Uterus (tissue), 4 donors: ENCODE data around the gene ABCG5. TPM values are rescaled to one million over a fixed set of nuclear protein-coding genes. Genes with fewer than 3 reads are reported as not detected.

Source experiments
- DNase-seq, 2 donors: peaks; one replicate each; pipeline ENCODE4 v3.0.0-alpha.2; 2019 to 2020
- H3K27ac ChIP-seq, 2 donors: fragments of 200-600 bp; sonication (generic); 1 replicate in 1 of 2; 2 replicates in 1 of 2; pipeline ENCODE4 v1.5.1; 2016 to 2018
- H3K27me3 ChIP-seq, 2 donors: fragments of 200-600 bp; sonication (generic); one replicate each; pipeline ENCODE4 v1.5.1; 2018 to 2019; ENCODE audit warnings: control low read depth in 1 of 2
- H3K36me3 ChIP-seq, 2 donors: fragments of 200-600 bp; sonication (generic); one replicate each; pipeline ENCODE4 v1.5.1; 2019; ENCODE audit warnings: control low read depth in 1 of 2
- H3K4me1 ChIP-seq, 2 donors: fragments of 200-600 bp; sonication (generic); one replicate each; pipeline ENCODE4 v1.5.1; 2018 to 2019; ENCODE audit warnings: control low read depth in 1 of 2
- H3K4me3 ChIP-seq, 2 donors: fragments of 200-600 bp; sonication (generic); 1 replicate in 1 of 2; 2 replicates in 1 of 2; pipeline ENCODE4 v1.5.1; 2018 to 2019; ENCODE audit warnings: mild to moderate bottlenecking in 1 of 2
- H3K9me3 ChIP-seq, 2 donors: fragments of 200-600 bp; sonication (generic); one replicate each; pipeline ENCODE4 v1.5.1; 2019; ENCODE audit warnings: control low read depth in 1 of 2
- POLR2A ChIP-seq, 2 donors: fragments of 450-650 bp; IDR thresholded peaks; one replicate each; pipeline ENCODE4 v1.6.1; 2016; ENCODE audit warnings: antibody characterized with exemption in 2 of 2, mild to moderate bottlenecking in 1 of 2, moderate library complexity in 1 of 2
- intact Hi-C: fragments of 100-400 bp; cut with DNase I; formaldehyde crosslinking; loops from one replicate; pipeline ENCODE4 v1.15.1; 2023; ENCODE audit warnings: low total_unique reads
- total RNA-seq, 4 donors: library from RNA; depleted of rRNA in 3 of 4; stranded (reverse); fragments of >200 nt in 3 of 4; gene quantifications; one replicate each; pipeline versions ENCODE4 v1.1.0 to v1.2.4, GENCODE V29; 2014 to 2023
- TF ChIP-seq, protein P1 (sequence below), 4 experiments: fragments of 200-600 bp in 2 of 4; fragments of 450-650 bp in 2 of 4; sonication (generic) in 2 of 4; IDR thresholded peaks; one replicate each; pipeline ENCODE4 v1.5.1; 2016 to 2019; ENCODE audit warnings: antibody characterized with exemption in 4 of 4, mild to moderate bottlenecking in 2 of 4, moderate library complexity in 1 of 4
- donor health status: DM: yes; HTN: yes; CAD: no.

Gene ABCG5
- total RNA-seq, 4 donors from 2014 or later, result not detected

DNA sequence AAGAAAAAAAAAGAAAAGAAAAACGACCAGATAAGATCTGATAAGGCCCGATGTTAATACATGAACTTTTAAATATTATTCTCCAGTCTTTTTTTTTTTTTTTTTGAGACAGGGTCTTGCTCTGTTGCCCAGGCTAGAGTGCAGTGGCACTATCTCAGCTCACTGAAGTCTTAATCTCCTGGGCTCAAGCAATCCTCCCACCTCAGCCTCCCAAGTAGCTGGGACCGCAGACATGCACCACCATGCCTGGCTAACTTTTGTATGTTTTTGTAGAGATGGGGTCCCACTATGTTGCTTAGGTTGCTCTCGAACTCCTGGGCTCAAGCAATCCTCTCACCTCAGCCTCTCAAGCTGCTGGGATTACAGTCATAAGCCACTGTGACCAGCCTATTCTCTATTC is 1.6 kb downstream of the ABCG5 start:
- intact Hi-C loops, result no loop called here
- TF ChIP-seq, protein P1, sequence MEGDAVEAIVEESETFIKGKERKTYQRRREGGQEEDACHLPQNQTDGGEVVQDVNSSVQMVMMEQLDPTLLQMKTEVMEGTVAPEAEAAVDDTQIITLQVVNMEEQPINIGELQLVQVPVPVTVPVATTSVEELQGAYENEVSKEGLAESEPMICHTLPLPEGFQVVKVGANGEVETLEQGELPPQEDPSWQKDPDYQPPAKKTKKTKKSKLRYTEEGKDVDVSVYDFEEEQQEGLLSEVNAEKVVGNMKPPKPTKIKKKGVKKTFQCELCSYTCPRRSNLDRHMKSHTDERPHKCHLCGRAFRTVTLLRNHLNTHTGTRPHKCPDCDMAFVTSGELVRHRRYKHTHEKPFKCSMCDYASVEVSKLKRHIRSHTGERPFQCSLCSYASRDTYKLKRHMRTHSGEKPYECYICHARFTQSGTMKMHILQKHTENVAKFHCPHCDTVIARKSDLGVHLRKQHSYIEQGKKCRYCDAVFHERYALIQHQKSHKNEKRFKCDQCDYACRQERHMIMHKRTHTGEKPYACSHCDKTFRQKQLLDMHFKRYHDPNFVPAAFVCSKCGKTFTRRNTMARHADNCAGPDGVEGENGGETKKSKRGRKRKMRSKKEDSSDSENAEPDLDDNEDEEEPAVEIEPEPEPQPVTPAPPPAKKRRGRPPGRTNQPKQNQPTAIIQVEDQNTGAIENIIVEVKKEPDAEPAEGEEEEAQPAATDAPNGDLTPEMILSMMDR (IDR thresholded peaks at IDR 0.05), result no peak
- TF ChIP-seq POLR2A (IDR thresholded peaks at IDR 0.05), result no peak
- Histone ChIP-seq H3K4me3 (no peak overlapping the region), H3K9me3 (no peaks in the 10 kb centered on the region), H3K27me3 (no peaks in the 10 kb centered on the region), H3K36me3 (no peaks in the 10 kb centered on the region), H3K4me1 (no peaks in the 10 kb centered on the region), H3K27ac (no peak overlapping the region)
- no peak for DNase-seq

DNA sequence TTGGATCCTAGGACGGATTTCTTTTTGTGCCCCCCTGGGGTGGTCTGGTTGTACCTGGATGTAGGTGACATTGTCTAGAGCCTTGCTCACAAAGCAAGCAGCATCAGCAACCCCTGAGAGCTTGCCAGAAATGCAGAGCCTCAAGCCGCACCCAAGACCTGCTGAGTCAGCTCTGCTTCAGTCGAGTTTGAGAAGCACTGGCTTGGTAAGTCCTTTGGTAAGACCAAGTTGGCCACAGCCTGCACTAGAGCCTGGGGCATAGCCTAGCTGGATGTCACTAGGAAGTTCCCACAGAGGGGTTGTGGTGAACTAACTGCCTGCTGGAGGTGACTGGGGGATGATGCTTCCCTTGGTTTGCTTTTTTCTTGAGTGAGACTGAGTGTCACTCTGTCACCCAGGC is 6.2 kb downstream of the ABCG5 start:
- H3K27ac ChIP-seq, result no peak overlapping the region
- intact Hi-C loops, result no loop called here
- H3K36me3 ChIP-seq, result no peaks in the 10 kb centered on the region
- TF ChIP-seq, protein P1 (IDR thresholded peaks at IDR 0.05), result no peak
- no peak for DNase-seq
- H3K4me3 ChIP-seq, result no peak overlapping the region
- peaks cover 0 to 4% of the 10 kb centered on the region in 2 donors for H3K4me1 ChIP-seq
- H3K9me3 ChIP-seq, result no peaks in the 10 kb centered on the region
- no peaks in the 10 kb centered on the region for H3K27me3 ChIP-seq

DNA sequence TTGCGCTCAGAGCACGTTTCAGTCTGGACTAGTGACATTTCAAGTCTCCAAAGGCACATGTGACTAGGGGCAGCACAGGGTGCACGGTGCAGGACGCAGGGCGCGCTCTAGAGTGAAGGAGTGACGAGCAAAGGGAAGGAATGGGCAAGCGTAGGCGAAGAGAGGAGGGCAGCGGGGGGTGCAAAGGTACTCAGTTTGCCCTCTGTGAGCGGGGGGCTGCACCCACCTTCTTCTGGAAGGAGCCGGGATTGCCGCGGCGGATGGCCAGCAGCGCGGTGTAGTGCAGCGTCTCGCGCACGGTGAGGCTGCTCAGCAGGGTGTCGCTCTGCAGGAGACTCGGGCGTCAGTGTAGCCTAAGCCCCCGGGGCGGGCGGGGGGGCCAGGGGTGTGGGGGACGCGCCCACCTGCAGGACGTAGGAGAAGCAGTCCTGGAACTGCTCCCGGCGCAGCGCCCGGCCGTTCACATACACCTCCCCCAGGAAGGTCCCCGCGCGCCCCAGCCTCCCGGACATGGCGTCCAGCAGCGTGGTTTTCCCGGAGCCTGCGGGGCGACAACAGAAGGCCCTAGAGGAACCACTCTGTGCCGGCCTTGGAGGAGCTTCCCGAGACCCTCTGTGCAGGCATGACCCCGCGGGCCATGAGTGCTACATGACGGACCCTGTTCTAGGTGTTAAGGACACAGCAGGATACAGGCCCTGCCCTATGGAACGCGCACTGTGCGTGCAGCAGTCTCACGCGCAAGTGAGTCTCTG is 6.9 kb downstream of the ABCG5 start:
- peaks cover 0 to 4% of the 10 kb centered on the region in 2 donors for H3K4me1 ChIP-seq
- intact Hi-C loops, result no loop called here
- H3K27me3 ChIP-seq, result no peaks in the 10 kb centered on the region
- H3K27ac ChIP-seq, result no peak overlapping the region
- TF ChIP-seq POLR2A (IDR thresholded peaks at IDR 0.05), result no peak
- TF ChIP-seq, protein P1 (IDR thresholded peaks at IDR 0.05), result no peak
- H3K9me3 ChIP-seq, result no peaks in the 10 kb centered on the region
- no peaks in the 10 kb centered on the region for H3K36me3 ChIP-seq
- DNase-seq, result no peak
- H3K4me3 ChIP-seq, result peak overlapping the region; percentile 6 to 21

DNA sequence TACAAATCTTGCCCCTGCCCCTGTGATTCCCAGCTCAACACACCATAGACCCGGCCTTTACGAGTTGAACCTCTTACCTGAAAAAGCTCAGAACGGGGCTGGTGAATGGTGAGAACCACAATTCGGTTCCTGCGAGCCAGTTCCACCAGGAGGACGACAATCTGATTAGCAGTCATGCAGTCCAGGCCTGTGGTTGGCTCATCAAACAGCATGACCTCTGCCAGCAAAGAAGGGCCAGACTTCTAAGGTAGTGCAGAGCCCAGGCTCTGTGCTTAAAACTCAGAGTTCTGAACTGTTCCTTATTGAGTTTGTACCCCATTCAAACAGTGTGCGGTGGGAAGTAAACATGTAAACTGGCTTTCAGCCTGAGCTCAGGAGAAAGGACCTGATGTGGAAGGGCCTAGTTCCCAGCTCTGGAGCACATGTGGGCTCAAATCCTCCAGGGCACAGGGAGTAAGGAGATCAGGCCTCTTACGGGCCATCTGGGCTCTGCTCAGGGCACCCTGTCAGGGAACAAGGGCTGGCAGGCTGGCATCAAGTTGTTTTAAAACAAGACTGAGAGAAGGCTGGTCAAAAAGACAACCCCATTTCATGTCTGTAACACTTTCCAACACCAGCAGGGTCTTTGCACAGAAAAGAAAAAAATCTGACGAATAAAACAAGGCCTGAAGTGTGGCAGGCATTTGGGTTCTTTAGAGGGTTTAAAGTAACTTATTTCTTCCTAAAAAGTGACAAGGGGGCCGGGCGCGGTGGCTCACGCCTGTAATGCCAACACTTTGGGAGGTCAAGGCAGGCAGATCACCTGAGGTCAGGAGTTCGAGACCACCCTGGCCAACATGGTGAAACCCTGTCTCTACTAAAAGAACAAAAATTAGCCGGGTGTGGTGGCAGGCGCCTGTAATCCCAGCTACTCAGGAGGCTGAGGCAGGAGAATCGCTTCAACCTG is 12.1 kb downstream of the ABCG5 start:
- H3K27me3 ChIP-seq, result no peaks in the 10 kb centered on the region
- no peaks in the 10 kb centered on the region for H3K36me3 ChIP-seq
- no peak overlapping the region for H3K4me3 ChIP-seq
- no peaks in the 10 kb centered on the region for H3K9me3 ChIP-seq
- intact Hi-C loops, result no loop called here
- H3K4me1 ChIP-seq, result peaks cover 0 to 2% of the 10 kb centered on the region in 2 donors
- no peak for DNase-seq
- no peak for TF ChIP-seq POLR2A (IDR thresholded peaks at IDR 0.05)
- TF ChIP-seq, protein P1 (IDR thresholded peaks at IDR 0.05), result no peak
- no peak overlapping the region for H3K27ac ChIP-seq

DNA sequence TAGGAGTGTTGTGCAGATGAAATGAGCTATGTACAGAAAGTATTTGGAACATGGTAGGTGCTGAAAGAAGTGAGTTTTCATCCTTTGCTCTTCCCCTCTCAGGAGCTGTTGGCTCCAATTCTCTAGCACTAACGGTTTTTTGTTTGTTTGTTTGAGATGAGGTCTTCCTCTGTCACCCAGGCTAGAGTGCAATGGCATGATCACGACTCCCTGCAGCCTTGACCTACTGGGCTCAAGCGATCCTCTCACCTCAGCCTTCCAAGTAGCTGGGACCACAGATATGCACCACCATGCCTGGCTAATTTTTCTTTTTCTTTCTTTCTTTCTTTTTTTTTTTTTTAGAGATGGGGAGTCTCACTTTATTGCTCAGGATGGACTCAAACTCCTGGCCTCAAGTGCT is 12.8 kb downstream of the ABCG5 start:
- H3K4me3 ChIP-seq, result no peak overlapping the region
- DNase-seq, result no peak
- H3K27ac ChIP-seq, result no peak overlapping the region
- H3K9me3 ChIP-seq, result no peaks in the 10 kb centered on the region
- H3K4me1 ChIP-seq, result no peaks in the 10 kb centered on the region
- TF ChIP-seq POLR2A (IDR thresholded peaks at IDR 0.05), result no peak
- TF ChIP-seq, protein P1 (IDR thresholded peaks at IDR 0.05), result no peak
- no peaks in the 10 kb centered on the region for H3K36me3 ChIP-seq
- no peaks in the 10 kb centered on the region for H3K27me3 ChIP-seq
- intact Hi-C loops, result no loop called here
